Transverse colon (tissue), 4 donors: ENCODE results near the gene NABP2.

Experiments used
- POLR2AphosphoS5 ChIP-seq, 3 donors: sonication (generic); formaldehyde crosslinking; IDR thresholded peaks; one replicate each; pipeline ENCODE4 v1.6.1; 2016; ENCODE audit warnings: antibody characterized with exemption in 3 of 3
- TF ChIP-seq, protein P1 (sequence below), 5 experiments: fragments of 200-600 bp in 3 of 5; fragments of 450-650 bp in 2 of 5; sonication (generic) in 3 of 5; IDR thresholded peaks; 1 replicate in 2 of 5; 2 replicates in 3 of 5; pipeline ENCODE4 v1.5.1; 2016 to 2017; ENCODE audit warnings: antibody characterized with exemption in 5 of 5, inconsistent platforms in 3 of 5, mild to moderate bottlenecking in 2 of 5, moderate library complexity in 1 of 5

DNA sequence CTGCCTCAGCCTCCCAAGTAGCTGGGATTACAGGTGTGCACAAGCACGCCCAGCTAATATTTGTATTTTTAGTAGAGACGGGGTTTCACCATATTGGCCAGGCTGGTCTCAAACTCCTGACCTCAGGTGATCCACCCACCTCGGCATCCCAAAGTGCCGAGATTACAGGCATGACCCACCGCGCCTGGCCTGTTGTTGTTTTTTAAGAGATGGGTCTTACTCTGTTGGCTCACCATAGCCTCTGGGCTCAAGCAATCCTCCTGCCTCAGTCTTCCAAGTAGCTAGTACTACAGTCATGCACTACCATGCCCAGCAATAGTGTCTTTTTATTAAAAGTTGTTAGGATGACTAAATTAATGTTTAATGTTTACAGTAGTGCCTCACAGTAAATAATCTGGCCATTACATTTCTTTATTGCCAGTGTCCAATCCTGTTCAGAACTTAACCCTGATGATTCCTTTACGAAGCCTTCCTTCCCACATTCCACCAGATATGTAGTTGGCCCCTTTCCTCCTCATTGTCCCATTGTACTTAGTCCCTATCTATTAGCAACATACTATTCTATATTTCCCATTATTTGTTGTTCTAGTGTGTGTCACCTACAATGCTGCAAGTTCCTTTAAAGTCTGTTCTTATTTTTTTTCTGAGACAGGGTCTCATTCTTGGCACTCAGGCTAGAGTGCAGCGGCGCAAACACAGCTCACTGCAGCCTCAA is 26.1 kb upstream of the NABP2 start:
- TF ChIP-seq POLR2AphosphoS5 (IDR thresholded peaks at IDR 0.05): no peak
- TF ChIP-seq, protein P1, sequence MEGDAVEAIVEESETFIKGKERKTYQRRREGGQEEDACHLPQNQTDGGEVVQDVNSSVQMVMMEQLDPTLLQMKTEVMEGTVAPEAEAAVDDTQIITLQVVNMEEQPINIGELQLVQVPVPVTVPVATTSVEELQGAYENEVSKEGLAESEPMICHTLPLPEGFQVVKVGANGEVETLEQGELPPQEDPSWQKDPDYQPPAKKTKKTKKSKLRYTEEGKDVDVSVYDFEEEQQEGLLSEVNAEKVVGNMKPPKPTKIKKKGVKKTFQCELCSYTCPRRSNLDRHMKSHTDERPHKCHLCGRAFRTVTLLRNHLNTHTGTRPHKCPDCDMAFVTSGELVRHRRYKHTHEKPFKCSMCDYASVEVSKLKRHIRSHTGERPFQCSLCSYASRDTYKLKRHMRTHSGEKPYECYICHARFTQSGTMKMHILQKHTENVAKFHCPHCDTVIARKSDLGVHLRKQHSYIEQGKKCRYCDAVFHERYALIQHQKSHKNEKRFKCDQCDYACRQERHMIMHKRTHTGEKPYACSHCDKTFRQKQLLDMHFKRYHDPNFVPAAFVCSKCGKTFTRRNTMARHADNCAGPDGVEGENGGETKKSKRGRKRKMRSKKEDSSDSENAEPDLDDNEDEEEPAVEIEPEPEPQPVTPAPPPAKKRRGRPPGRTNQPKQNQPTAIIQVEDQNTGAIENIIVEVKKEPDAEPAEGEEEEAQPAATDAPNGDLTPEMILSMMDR (IDR thresholded peaks at IDR 0.05): no peak
